Urinary bladder (tissue), 4 donors: ENCODE results near the gene SEC14L5. TPM values are rescaled to one million over a fixed set of nuclear protein-coding genes. Genes with fewer than 3 reads are reported as not detected.
"Not testable (repeated sequence)": the region's sequence is repeated elsewhere in the genome, so short reads cannot be mapped to it uniquely, and the experiment has no call there.

Experiments used
- DNase-seq: peaks from one replicate; pipeline ENCODE4 v3.0.0-alpha.2; 2015; ENCODE audit errors: extremely low spot score
- H3K27ac ChIP-seq: one replicate; pipeline ENCODE4 v1.5.1; 2013; ENCODE audit warnings: low read depth, mild to moderate bottlenecking, moderate library complexity
- H3K36me3 ChIP-seq: one replicate; pipeline ENCODE4 v1.6.1; 2013; ENCODE audit warnings: mild to moderate bottlenecking, moderate library complexity; ENCODE audit not compliant: insufficient read depth
- H3K4me1 ChIP-seq: one replicate; pipeline ENCODE4 v1.6.1; 2013; ENCODE audit warnings: mild to moderate bottlenecking, moderate library complexity; ENCODE audit not compliant: insufficient read depth
- H3K4me3 ChIP-seq: one replicate; pipeline ENCODE4 v1.5.1; 2013; ENCODE audit warnings: low read depth, low read length
- WGBS: extraction: QIAGEN DNeasy Blood & Tissue Kit; methylation state at CpG from one replicate; pipeline ENCODE4 v1.1.7; 2013; 5-methylcytosine and 5-hydroxymethylcytosine counted together
- polyA plus RNA-seq: library from polyadenylated mRNA; stranded (reverse); fragments of 200-250 nt; gene quantifications from one replicate; pipeline ENCODE4 v1.2.3, GENCODE V29; 2013
- total RNA-seq: library from RNA; depleted of rRNA; stranded (reverse); fragments of >200 nt; gene quantifications from one replicate; pipeline ENCODE4 v1.2.3, GENCODE V29; 2014
- donor health status: healthy with polysubstance abuse.
- donor health status: healthy.

SEC14L5 gene
- total and polyA plus RNA-seq, 2 donors = 0.42 to 0.48 TPM

GRCh38 chr16:4922721-4923342 lies 35.3 kb upstream of the SEC14L5 start:
- no peak for DNase-seq
- Histone ChIP-seq H3K27ac (peak overlapping the region; percentile 25), H3K4me1 (no peaks in the 10 kb centered on the region), H3K4me3 (no peak overlapping the region), H3K36me3 (no peaks in the 10 kb centered on the region)
- 65% methylated on average over 18 of the region's 18 CpGs for WGBS

- no peaks in the 10 kb centered on the region for H3K36me3 ChIP-seq
- no peak overlapping the region for H3K4me3 ChIP-seq
- H3K4me1 ChIP-seq = no peaks in the 10 kb centered on the region
- 75% methylated on average over 6 of the region's 6 CpGs for WGBS
- DNase-seq = no peak
- no peak overlapping the region for H3K27ac ChIP-seq
These were observed 34.3 kb upstream of the SEC14L5 start for GRCh38 chr16:4923853-4924252.

- no peaks in the 10 kb centered on the region for H3K36me3 ChIP-seq
- no peak overlapping the region for H3K4me3 ChIP-seq
- WGBS = 43% methylated on average over 12 of the region's 12 CpGs
- H3K4me1 ChIP-seq = no peaks in the 10 kb centered on the region
- peak overlapping the region; percentile 12 for H3K27ac ChIP-seq
- DNase-seq = no peak
These were observed 33.4 kb upstream of the SEC14L5 start for GRCh38 chr16:4924593-4925292.

GRCh38 chr16:4925293-4925607 lies 32.9 kb upstream of the SEC14L5 start:
- whole genome bisulfite sequencing = 72% methylated on average over 5 of the region's 5 CpGs

GRCh38 chr16:4925791-4926190 lies 32.3 kb upstream of the SEC14L5 start:
- no peak overlapping the region for H3K27ac ChIP-seq
- no peak for DNase-seq
- no peak overlapping the region for H3K4me3 ChIP-seq
- no peaks in the 10 kb centered on the region for H3K36me3 ChIP-seq
- H3K4me1 ChIP-seq = no peaks in the 10 kb centered on the region
- 79% methylated on average over 5 of the region's 5 CpGs for WGBS

More at GRCh38 chr16:4925293-4925607, 32.9 kb upstream of the SEC14L5 start:
- H3K27ac ChIP-seq = peak overlapping the region; percentile 14
- H3K4me3 ChIP-seq = no peak overlapping the region
- H3K36me3 ChIP-seq = no peaks in the 10 kb centered on the region
- DNase-seq = no peak
- no peaks in the 10 kb centered on the region for H3K4me1 ChIP-seq

- no peaks in the 10 kb centered on the region for H3K36me3 ChIP-seq
- H3K4me3 ChIP-seq = no peak overlapping the region
- H3K4me1 ChIP-seq = no peaks in the 10 kb centered on the region
- WGBS = 97% methylated on average over 2 of the region's 2 CpGs
- DNase-seq = no peak
- H3K27ac ChIP-seq = no peak overlapping the region
These were observed 31.2 kb upstream of the SEC14L5 start for GRCh38 chr16:4926928-4927327.

GRCh38 chr16:4927661-4928060 lies 30.5 kb upstream of the SEC14L5 start:
- WGBS = 70% methylated on average over 2 of the region's 2 CpGs
- DNase-seq = no peak

GRCh38 chr16:4928227-4928626 lies 29.9 kb upstream of the SEC14L5 start:
- Histone ChIP-seq H3K36me3 (no peaks in the 10 kb centered on the region), H3K4me3 (no peak overlapping the region), H3K27ac (no peak overlapping the region), H3K4me1 (no peaks in the 10 kb centered on the region)
- WGBS = 76% methylated on average over 6 of the region's 6 CpGs
- no peak for DNase-seq

More at GRCh38 chr16:4927661-4928060, 30.5 kb upstream of the SEC14L5 start:
- no peak overlapping the region for H3K27ac ChIP-seq
- H3K4me3 ChIP-seq = no peak overlapping the region
- no peaks in the 10 kb centered on the region for H3K4me1 ChIP-seq
- no peaks in the 10 kb centered on the region for H3K36me3 ChIP-seq

GRCh38 chr16:4929619-4930018 lies 28.5 kb upstream of the SEC14L5 start:
- not testable (repeated sequence) for H3K4me1 ChIP-seq, DNase-seq
- 95% methylated on average over 4 of the region's 4 CpGs for WGBS

GRCh38 chr16:4931381-4931780 lies 26.7 kb upstream of the SEC14L5 start:
- H3K27ac ChIP-seq = no peak overlapping the region
- 81% methylated on average over 11 of the region's 11 CpGs for WGBS

More at GRCh38 chr16:4929619-4930018, 28.5 kb upstream of the SEC14L5 start:
- H3K4me3 ChIP-seq, H3K27ac ChIP-seq, H3K36me3 ChIP-seq: not testable (repeated sequence)

GRCh38 chr16:4933433-4933832 lies 24.7 kb upstream of the SEC14L5 start:
- Histone ChIP-seq H3K27ac (no peak overlapping the region), H3K36me3 (no peaks in the 10 kb centered on the region), H3K4me3 (no peak overlapping the region), H3K4me1 (peaks cover 1% of the 10 kb centered on the region)
- DNase-seq = no peak
- 52% methylated on average over 8 of the region's 8 CpGs for WGBS

More at GRCh38 chr16:4931381-4931780, 26.7 kb upstream of the SEC14L5 start:
- Histone ChIP-seq H3K4me1 (peaks cover 1% of the 10 kb centered on the region), H3K36me3 (no peaks in the 10 kb centered on the region), H3K4me3 (no peak overlapping the region)
- DNase-seq = no peak

GRCh38 chr16:4933871-4934395 lies 24.2 kb upstream of the SEC14L5 start:
- WGBS = 86% methylated on average over 15 of the region's 15 CpGs

GRCh38 chr16:4934591-4934990 lies 23.5 kb upstream of the SEC14L5 start:
- DNase-seq = no peak
- H3K36me3 ChIP-seq = no peaks in the 10 kb centered on the region
- H3K27ac ChIP-seq = no peak overlapping the region
- peaks cover 1% of the 10 kb centered on the region for H3K4me1 ChIP-seq
- no peak overlapping the region for H3K4me3 ChIP-seq
- 88% methylated on average over 6 of the region's 6 CpGs for WGBS

More at GRCh38 chr16:4933871-4934395, 24.2 kb upstream of the SEC14L5 start:
- no peak overlapping the region for H3K27ac ChIP-seq
- DNase-seq = no peak
- no peak overlapping the region for H3K4me3 ChIP-seq
- H3K36me3 ChIP-seq = no peaks in the 10 kb centered on the region
- H3K4me1 ChIP-seq = peaks cover 1% of the 10 kb centered on the region

GRCh38 chr16:4935241-4935855 lies 22.8 kb upstream of the SEC14L5 start:
- WGBS = 56% methylated on average over 19 of the region's 19 CpGs
- H3K4me3 ChIP-seq = peak overlapping the region; percentile 55
- H3K27ac ChIP-seq = peak overlapping the region; percentile 26
- no peak for DNase-seq
- no peaks in the 10 kb centered on the region for H3K36me3 ChIP-seq
- H3K4me1 ChIP-seq = peaks cover 1% of the 10 kb centered on the region
